Mesodermal cell (in vitro differentiated cells): Measurements from ENCODE around the gene KRT31.

Source experiments
- H3K27ac ChIP-seq: 2 replicates; pipeline ENCODE4 v1.7.0; 2013; ENCODE audit warnings: mild to moderate bottlenecking, low read depth, low read length, moderate library complexity; ENCODE audit not compliant: severe bottlenecking
- H3K36me3 ChIP-seq: 2 replicates; pipeline ENCODE4 v1.7.1; 2013; ENCODE audit warnings: mild to moderate bottlenecking, low read length, moderate library complexity; ENCODE audit not compliant: control insufficient read depth, insufficient read depth
- H3K4me1 ChIP-seq: one replicate; pipeline ENCODE4 v1.7.1; 2013; ENCODE audit warnings: mild to moderate bottlenecking, low read length; ENCODE audit not compliant: insufficient read depth, control insufficient read depth, poor library complexity, severe bottlenecking
- H3K4me3 ChIP-seq: 2 replicates; pipeline ENCODE4 v1.7.0; 2013; ENCODE audit warnings: low read length, control low read depth, mild to moderate bottlenecking; ENCODE audit not compliant: insufficient read depth, poor library complexity, severe bottlenecking; ENCODE audit errors: extremely low read depth
- H3K9me3 ChIP-seq: 2 replicates; pipeline ENCODE4 v1.7.1; 2013; ENCODE audit warnings: mild to moderate bottlenecking, low read length, moderate library complexity; ENCODE audit not compliant: control insufficient read depth
- WGBS, 2 experiments: methylation state at CpG; one replicate each; pipeline ENCODE4 v1.1.5; 2013; ENCODE audit warnings: missing lambda C conversion rate in 2 of 2; ENCODE audit not compliant: insufficient coverage in 2 of 2; 5-methylcytosine and 5-hydroxymethylcytosine counted together

Gene KRT31

GRCh38 chr17:41417576-41418015 is 20.2 kb upstream of the KRT31 start:
- Histone ChIP-seq H3K9me3 (no peaks in the 10 kb centered on the region), H3K4me1 (peaks cover 49% of the 10 kb centered on the region), H3K4me3 (no peak overlapping the region), H3K36me3 (no peaks in the 10 kb centered on the region), H3K27ac (no peak overlapping the region)
- 48 to 63% methylated on average over 3 to 4 of the region's 4 CpGs for WGBS, 2 experiments

DNA sequence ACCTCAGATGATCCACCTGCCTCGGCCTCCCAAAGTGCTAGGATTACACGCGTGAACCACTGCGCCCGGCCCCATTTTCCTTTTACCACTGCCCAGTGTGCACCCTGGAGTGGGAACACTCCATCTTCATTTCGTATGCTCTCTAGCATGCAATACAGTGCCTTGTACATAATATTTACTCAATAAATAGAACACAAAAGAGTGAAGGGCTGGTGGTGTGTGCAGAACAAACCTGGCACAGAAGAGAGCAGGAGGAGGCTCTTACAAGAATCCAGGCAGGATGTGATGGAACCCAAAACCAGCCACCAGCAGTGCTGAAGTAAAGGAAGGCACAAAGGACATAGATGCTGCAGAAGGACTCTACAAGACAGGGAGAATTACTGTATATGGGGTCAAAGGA is 19.7 kb upstream of the KRT31 start:
- no peaks in the 10 kb centered on the region for H3K36me3 ChIP-seq
- peaks cover 49% of the 10 kb centered on the region for H3K4me1 ChIP-seq
- H3K9me3 ChIP-seq = no peaks in the 10 kb centered on the region
- 86 to 97% methylated on average over 1 to 5 of the region's 6 CpGs for WGBS, 2 experiments
- H3K27ac ChIP-seq = no peak overlapping the region
- H3K4me3 ChIP-seq = no peak overlapping the region

DNA sequence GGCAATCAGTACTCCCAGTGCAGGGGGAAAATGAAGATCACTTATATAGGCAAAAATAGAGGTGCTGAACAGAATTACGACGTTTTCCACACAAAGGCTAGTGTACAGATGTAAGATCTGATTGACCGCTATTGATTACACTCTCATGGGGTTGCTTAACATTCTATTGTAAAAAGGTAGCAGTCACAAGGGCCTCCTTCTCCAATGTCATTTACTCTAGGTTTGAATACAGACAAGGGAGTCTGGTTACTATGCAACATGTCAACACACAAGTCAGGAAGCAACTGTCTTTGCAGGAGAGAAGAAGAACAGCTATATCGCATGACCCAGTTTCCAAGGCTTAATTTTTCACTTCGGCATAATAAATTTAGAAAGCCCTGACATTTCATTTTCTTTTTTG is 19.1 kb upstream of the KRT31 start:
- Histone ChIP-seq H3K4me1 (peaks cover 48% of the 10 kb centered on the region), H3K9me3 (no peaks in the 10 kb centered on the region), H3K4me3 (no peak overlapping the region), H3K36me3 (no peaks in the 10 kb centered on the region), H3K27ac (peak overlapping the region; percentile 68)
- WGBS, 2 experiments = 100% methylated on average over 2 to 5 of the region's 5 CpGs

- peaks cover 42% of the 10 kb centered on the region for H3K4me1 ChIP-seq
- no peak overlapping the region for H3K4me3 ChIP-seq
- H3K9me3 ChIP-seq = no peaks in the 10 kb centered on the region
- WGBS, 2 experiments = 100% methylated on average over 2 of the region's 3 CpGs
- peak overlapping the region; percentile 68 for H3K27ac ChIP-seq
- no peaks in the 10 kb centered on the region for H3K36me3 ChIP-seq
These were observed 18.5 kb upstream of the KRT31 start for GRCh38 chr17:41415833-41416335.

DNA sequence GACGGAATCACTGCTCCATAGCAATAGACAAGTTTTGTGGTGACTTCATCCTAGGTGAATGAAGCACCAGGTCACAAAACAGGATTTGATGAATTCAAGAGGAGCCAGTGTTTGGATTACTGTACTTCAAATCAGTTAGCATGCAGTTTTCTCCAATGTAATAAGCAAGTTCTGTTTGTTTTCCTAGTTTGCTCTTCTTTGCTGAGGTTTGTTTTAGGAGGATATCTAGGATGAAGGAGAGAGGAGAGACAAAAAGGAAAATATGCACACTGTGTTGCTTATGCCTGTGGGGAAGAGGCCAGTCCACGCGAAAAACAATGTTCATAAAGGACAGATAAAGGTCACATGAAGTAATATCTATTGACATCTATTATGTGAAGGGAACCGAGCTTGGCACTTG is 18.0 kb upstream of the KRT31 start:
- H3K36me3 ChIP-seq = no peaks in the 10 kb centered on the region
- 90 to 93% methylated on average over 1 to 2 of the region's 4 CpGs for WGBS, 2 experiments
- peak overlapping the region; percentile 68 for H3K27ac ChIP-seq
- H3K4me1 ChIP-seq = peaks cover 38% of the 10 kb centered on the region
- H3K9me3 ChIP-seq = no peaks in the 10 kb centered on the region
- no peak overlapping the region for H3K4me3 ChIP-seq

GRCh38 chr17:41413982-41414381 is 16.6 kb upstream of the KRT31 start:
- Histone ChIP-seq H3K36me3 (no peaks in the 10 kb centered on the region), H3K4me3 (no peak overlapping the region), H3K4me1 (peaks cover 33% of the 10 kb centered on the region), H3K9me3 (no peaks in the 10 kb centered on the region), H3K27ac (no peak overlapping the region)
- 100% methylated on average over 1 of the region's 2 CpGs; no CpG with 5 or more reads in 1 of the 2 experiments for WGBS, 2 experiments

DNA sequence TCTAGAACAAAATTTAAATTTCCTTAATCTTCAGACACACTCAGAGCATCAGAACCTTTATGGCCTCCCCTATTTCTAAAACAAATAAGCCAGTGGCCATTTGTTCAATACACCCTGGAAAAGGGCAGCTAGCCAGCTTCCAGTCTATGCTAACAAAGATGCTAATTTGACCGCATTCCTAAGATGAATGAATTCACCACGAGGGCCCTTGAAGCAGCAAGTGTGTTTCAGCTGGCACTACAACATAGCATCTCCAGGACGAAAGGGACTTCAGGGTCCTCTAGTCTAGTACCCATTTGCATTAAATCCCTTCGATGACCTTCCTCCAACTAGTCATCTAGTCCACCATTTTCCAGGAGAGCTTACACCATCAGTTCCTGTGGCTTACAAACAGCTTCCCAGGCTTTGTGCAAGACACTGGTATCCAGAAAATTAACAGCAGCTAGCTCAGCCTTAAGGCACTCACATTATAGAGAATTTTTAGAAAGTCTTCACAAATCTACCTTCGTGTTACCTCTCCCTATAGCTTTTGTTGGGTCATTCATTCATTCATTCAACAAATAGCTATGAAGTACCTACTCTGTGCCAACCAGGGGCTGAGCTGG is 16.0 kb upstream of the KRT31 start:
- 55 to 60% methylated on average over 3 to 5 of the region's 5 CpGs for WGBS, 2 experiments
- H3K9me3 ChIP-seq = no peaks in the 10 kb centered on the region
- no peak overlapping the region for H3K27ac ChIP-seq
- H3K4me1 ChIP-seq = peaks cover 33% of the 10 kb centered on the region
- H3K4me3 ChIP-seq = no peak overlapping the region
- no peaks in the 10 kb centered on the region for H3K36me3 ChIP-seq

- H3K27ac ChIP-seq = no peak overlapping the region
- no peaks in the 10 kb centered on the region for H3K9me3 ChIP-seq
- no peak overlapping the region for H3K4me3 ChIP-seq
- H3K4me1 ChIP-seq = peaks cover 21% of the 10 kb centered on the region
- H3K36me3 ChIP-seq = no peaks in the 10 kb centered on the region
- 93 to 96% methylated on average over 16 to 19 of the region's 20 CpGs for WGBS, 2 experiments
These were observed 13.8 kb upstream of the KRT31 start for GRCh38 chr17:41411072-41411840.

- no peak overlapping the region for H3K27ac ChIP-seq
- H3K4me3 ChIP-seq = no peak overlapping the region
- no peaks in the 10 kb centered on the region for H3K36me3 ChIP-seq
- WGBS, 2 experiments = 89 to 94% methylated on average over 7 of the region's 10 CpGs
- no peaks in the 10 kb centered on the region for H3K9me3 ChIP-seq
- peaks cover 15% of the 10 kb centered on the region for H3K4me1 ChIP-seq
These were observed 9.8 kb upstream of the KRT31 start for GRCh38 chr17:41407226-41407625.

DNA sequence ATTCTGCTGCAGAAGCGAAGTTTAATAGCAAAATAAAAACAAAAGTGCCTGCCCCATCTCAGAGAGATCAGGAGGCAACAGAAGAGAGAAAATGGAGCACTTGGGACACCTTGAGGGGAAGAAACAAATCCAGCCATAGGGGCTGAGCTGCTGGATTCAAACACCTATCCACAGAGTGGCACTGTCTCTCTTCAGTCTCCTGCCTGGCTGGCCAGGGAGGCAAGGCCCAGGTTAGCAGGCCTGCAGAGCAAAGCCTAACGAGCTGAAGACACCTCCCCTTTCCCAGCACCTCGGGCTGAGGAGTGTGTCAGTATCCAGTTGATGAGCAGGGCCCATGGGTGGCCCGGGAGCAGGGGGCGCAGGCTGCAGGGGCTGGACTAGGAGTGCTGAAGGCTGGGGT is 8.8 kb upstream of the KRT31 start:
- no peak overlapping the region for H3K4me3 ChIP-seq
- peaks cover 15% of the 10 kb centered on the region for H3K4me1 ChIP-seq
- no peak overlapping the region for H3K27ac ChIP-seq
- WGBS, 2 experiments = 72 to 100% methylated on average over 2 to 5 of the region's 5 CpGs
- no peaks in the 10 kb centered on the region for H3K36me3 ChIP-seq
- no peaks in the 10 kb centered on the region for H3K9me3 ChIP-seq
